ENCODE data around the gene CLASP2.

GRCh38 chr3:33639889-33640288, 78.2 kb downstream of the CLASP2 start:
- TF ChIP-seq CTCF (IDR thresholded peaks at IDR 0.05) = no peak
- no peak for TF ChIP-seq POLR2A (IDR thresholded peaks at IDR 0.05)
- no peak for TF ChIP-seq POLR2AphosphoS5 (IDR thresholded peaks at IDR 0.05)
